Measurements from ENCODE around the gene ZNF559.
"Not testable (repeated sequence)": the region's sequence is repeated elsewhere in the genome, so short reads cannot be mapped to it uniquely, and the experiment has no call there.

Gene ZNF559

DNA sequence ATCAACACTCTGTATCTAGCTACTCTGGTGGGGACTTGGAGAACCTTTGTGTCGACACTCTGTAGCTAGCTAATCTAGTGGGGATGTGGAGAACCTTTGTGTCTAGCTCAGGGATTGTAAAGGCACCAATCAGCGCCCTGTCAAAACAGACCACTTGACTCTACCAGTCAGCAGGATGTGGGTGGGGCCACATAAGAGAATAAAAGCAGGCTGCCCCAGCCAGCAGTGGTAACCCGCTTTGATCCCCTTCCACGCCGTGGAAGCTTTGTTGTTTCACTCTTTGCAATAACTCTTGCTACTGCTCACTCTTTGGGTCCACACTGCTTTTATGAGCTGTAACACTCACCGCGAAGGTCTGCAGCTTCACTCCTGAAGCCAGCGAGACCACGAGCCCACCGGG, 1.8 kb upstream of the ZNF559 start:
- peak overlapping the region; percentile 81; the same call in 1 of the 2 replicates for H2AFZ ChIP-seq (ENCODE audit: low read depth, low read length)
- H3K9ac ChIP-seq (ENCODE audit: low read depth, low read length), result peak overlapping the region; percentile 85
- not testable (repeated sequence) for H4K20me1 ChIP-seq (ENCODE audit: insufficient read depth, low read length); H3K9me3 ChIP-seq (ENCODE audit: insufficient read depth, low read length, severe bottlenecking); H3K27me3 ChIP-seq (ENCODE audit: insufficient read depth, low read length, poor library complexity); ATAC-seq (ENCODE audit: insufficient read depth, low read depth)
- peaks cover 41% of the 10 kb centered on the region for H3K4me1 ChIP-seq (ENCODE audit: insufficient read depth, low read length)
- peak; percentile 79 for DNase-seq
- peak overlapping the region; percentile 94 for H3K4me2 ChIP-seq (ENCODE audit: insufficient read depth, low read length)
- H3K27ac ChIP-seq (ENCODE audit: low read length), result peak overlapping the region; percentile 87
- H3K79me2 ChIP-seq (ENCODE audit: insufficient read depth, low read length), result peaks cover 30% of the 10 kb centered on the region
- H3K36me3 ChIP-seq (ENCODE audit: insufficient read depth, low read length), result peaks cover 15% of the 10 kb centered on the region
- H3K4me3 ChIP-seq (ENCODE audit: low read depth in 1 of 2, low read length in 2 of 2), result peak overlapping the region in 1 of 2 experiments; percentile 88; a peak in 1 of 4 replicates

- H3K4me3 ChIP-seq (ENCODE audit: low read depth in 1 of 2, low read length in 2 of 2), result peak overlapping the region; percentile 4 to 88; a peak in 3 of 4 replicates
- H4K20me1 ChIP-seq (ENCODE audit: insufficient read depth, low read length), result no peaks in the 10 kb centered on the region
- H3K4me2 ChIP-seq (ENCODE audit: insufficient read depth, low read length), result peak overlapping the region; percentile 94
- peak overlapping the region; percentile 81 for H2AFZ ChIP-seq (ENCODE audit: low read depth, low read length)
- peaks cover 43% of the 10 kb centered on the region for H3K79me2 ChIP-seq (ENCODE audit: insufficient read depth, low read length)
- TF ChIP-seq EZH2 (IDR thresholded peaks at IDR 0.05; ENCODE audit: borderline replicate concordance, low read depth, low read length, severe bottlenecking), result no peak
- TF ChIP-seq, protein P1, sequence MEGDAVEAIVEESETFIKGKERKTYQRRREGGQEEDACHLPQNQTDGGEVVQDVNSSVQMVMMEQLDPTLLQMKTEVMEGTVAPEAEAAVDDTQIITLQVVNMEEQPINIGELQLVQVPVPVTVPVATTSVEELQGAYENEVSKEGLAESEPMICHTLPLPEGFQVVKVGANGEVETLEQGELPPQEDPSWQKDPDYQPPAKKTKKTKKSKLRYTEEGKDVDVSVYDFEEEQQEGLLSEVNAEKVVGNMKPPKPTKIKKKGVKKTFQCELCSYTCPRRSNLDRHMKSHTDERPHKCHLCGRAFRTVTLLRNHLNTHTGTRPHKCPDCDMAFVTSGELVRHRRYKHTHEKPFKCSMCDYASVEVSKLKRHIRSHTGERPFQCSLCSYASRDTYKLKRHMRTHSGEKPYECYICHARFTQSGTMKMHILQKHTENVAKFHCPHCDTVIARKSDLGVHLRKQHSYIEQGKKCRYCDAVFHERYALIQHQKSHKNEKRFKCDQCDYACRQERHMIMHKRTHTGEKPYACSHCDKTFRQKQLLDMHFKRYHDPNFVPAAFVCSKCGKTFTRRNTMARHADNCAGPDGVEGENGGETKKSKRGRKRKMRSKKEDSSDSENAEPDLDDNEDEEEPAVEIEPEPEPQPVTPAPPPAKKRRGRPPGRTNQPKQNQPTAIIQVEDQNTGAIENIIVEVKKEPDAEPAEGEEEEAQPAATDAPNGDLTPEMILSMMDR (IDR thresholded peaks at IDR 0.05; ENCODE audit: borderline replicate concordance, extremely low read depth, low read length, poor library complexity, severe bottlenecking), result no peak
- DNase-seq, result peak; percentile 70
- ATAC-seq (ENCODE audit: insufficient read depth, low read depth), result peak; percentile 27
- peak overlapping the region; percentile 85 for H3K9ac ChIP-seq (ENCODE audit: low read depth, low read length)
- no peaks in the 10 kb centered on the region for H3K27me3 ChIP-seq (ENCODE audit: insufficient read depth, low read length, poor library complexity)
- H3K27ac ChIP-seq (ENCODE audit: low read length), result peak overlapping the region; percentile 87
- H3K9me3 ChIP-seq (ENCODE audit: insufficient read depth, low read length, severe bottlenecking), result peaks cover 10% of the 10 kb centered on the region
- peaks cover 29% of the 10 kb centered on the region for H3K36me3 ChIP-seq (ENCODE audit: insufficient read depth, low read length)
- peaks cover 41% of the 10 kb centered on the region for H3K4me1 ChIP-seq (ENCODE audit: insufficient read depth, low read length)
Measured at GRCh38 chr19:9323557-9323918, 441 bp upstream of the ZNF559 start.

DNA sequence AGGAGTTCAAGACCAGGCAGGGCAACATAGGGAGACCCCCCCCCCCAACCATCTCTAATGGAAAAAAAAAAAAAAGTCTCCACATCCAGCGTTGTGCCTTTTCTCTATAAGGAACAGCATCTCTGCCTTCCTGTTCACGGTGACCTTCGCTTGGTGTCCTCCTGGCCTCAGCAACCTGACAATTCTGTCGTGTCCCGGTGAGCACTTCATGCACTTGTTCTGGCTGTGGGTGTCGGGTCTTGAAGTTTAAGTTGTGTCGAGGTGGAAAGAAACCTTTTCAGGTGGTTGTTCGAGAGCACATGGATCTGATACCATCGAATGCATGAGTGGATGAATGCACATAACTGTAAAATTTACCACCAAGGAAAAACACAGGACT, 594 bp downstream of the ZNF559 start:
- peak overlapping the region; percentile 85 for H3K9ac ChIP-seq (ENCODE audit: low read depth, low read length)
- TF ChIP-seq, protein P1 (IDR thresholded peaks at IDR 0.05; ENCODE audit: borderline replicate concordance, extremely low read depth, low read length, poor library complexity, severe bottlenecking), result no peak
- TF ChIP-seq EZH2 (IDR thresholded peaks at IDR 0.05; ENCODE audit: borderline replicate concordance, low read depth, low read length, severe bottlenecking), result no peak
- H3K27ac ChIP-seq (ENCODE audit: low read length), result peak overlapping the region; percentile 83
- DNase-seq, result no peak
- H3K27me3 ChIP-seq (ENCODE audit: insufficient read depth, low read length, poor library complexity), result no peaks in the 10 kb centered on the region
- peaks cover 36% of the 10 kb centered on the region for H3K36me3 ChIP-seq (ENCODE audit: insufficient read depth, low read length)
- ATAC-seq (ENCODE audit: insufficient read depth, low read depth), result no peak
- H3K4me1 ChIP-seq (ENCODE audit: insufficient read depth, low read length), result peaks cover 41% of the 10 kb centered on the region
- H3K4me2 ChIP-seq (ENCODE audit: insufficient read depth, low read length), result peak overlapping the region; percentile 94
- H2AFZ ChIP-seq (ENCODE audit: low read depth, low read length), result peak overlapping the region; percentile 82
- H3K9me3 ChIP-seq (ENCODE audit: insufficient read depth, low read length, severe bottlenecking), result peaks cover 19% of the 10 kb centered on the region
- peak overlapping the region; percentile 47 to 88 for H3K4me3 ChIP-seq (ENCODE audit: low read depth in 1 of 2, low read length in 2 of 2)
- no peaks in the 10 kb centered on the region for H4K20me1 ChIP-seq (ENCODE audit: insufficient read depth, low read length)
- H3K79me2 ChIP-seq (ENCODE audit: insufficient read depth, low read length), result peaks cover 54% of the 10 kb centered on the region

- H3K27ac ChIP-seq (ENCODE audit: low read length), result no peak overlapping the region
- peaks cover 76% of the 10 kb centered on the region for H3K36me3 ChIP-seq (ENCODE audit: insufficient read depth, low read length)
- H3K9me3 ChIP-seq (ENCODE audit: insufficient read depth, low read length, severe bottlenecking), result peaks cover 51% of the 10 kb centered on the region
- TF ChIP-seq, protein P1 (IDR thresholded peaks at IDR 0.05; ENCODE audit: borderline replicate concordance, extremely low read depth, low read length, poor library complexity, severe bottlenecking), result no peak
- TF ChIP-seq EZH2 (IDR thresholded peaks at IDR 0.05; ENCODE audit: borderline replicate concordance, low read depth, low read length, severe bottlenecking), result no peak
- ATAC-seq (ENCODE audit: insufficient read depth, low read depth) (no peak), DNase-seq (no peak)
- H2AFZ ChIP-seq (ENCODE audit: low read depth, low read length), result no peak overlapping the region
- H3K79me2 ChIP-seq (ENCODE audit: insufficient read depth, low read length), result peaks cover 95% of the 10 kb centered on the region
- H3K4me1 ChIP-seq (ENCODE audit: insufficient read depth, low read length), result peaks cover 15% of the 10 kb centered on the region
- H3K4me3 ChIP-seq (ENCODE audit: low read depth in 1 of 2, low read length in 2 of 2), result no peak overlapping the region
- no peak overlapping the region for H3K9ac ChIP-seq (ENCODE audit: low read depth, low read length)
- no peaks in the 10 kb centered on the region for H4K20me1 ChIP-seq (ENCODE audit: insufficient read depth, low read length)
- H3K4me2 ChIP-seq (ENCODE audit: insufficient read depth, low read length), result no peak overlapping the region
- no peaks in the 10 kb centered on the region for H3K27me3 ChIP-seq (ENCODE audit: insufficient read depth, low read length, poor library complexity)
Measured at GRCh38 chr19:9329999-9330398, 6.0 kb downstream of the ZNF559 start.

All from DND-41 (cell line).